Liver (tissue), 9 donors: ENCODE results near the gene KAT2A. TPM values are rescaled to one million over a fixed set of nuclear protein-coding genes. Genes with fewer than 3 reads are reported as not detected.

Experiments
- DNase-seq: peaks from one replicate; pipeline ENCODE4 v3.0.0-alpha.2; 2017; ENCODE audit warnings: low spot score
- H3K27ac ChIP-seq, 2 donors: one replicate each; pipeline ENCODE4 v1.7.0; 2013; ENCODE audit warnings: inconsistent platforms in 2 of 2, low read length in 2 of 2, control low read depth in 1 of 2, low read depth in 1 of 2, mild to moderate bottlenecking in 1 of 2
- H3K27me3 ChIP-seq, 4 donors: one replicate each; pipeline versions ENCODE4 v1.6.1 to v1.7.0; 2013; ENCODE audit warnings: low read length in 3 of 4, inconsistent platforms in 1 of 4, mild to moderate bottlenecking in 1 of 4, moderate library complexity in 1 of 4; ENCODE audit not compliant: control insufficient read depth in 4 of 4, insufficient read depth in 4 of 4
- H3K36me3 ChIP-seq, 4 donors: one replicate each; pipeline versions ENCODE4 v1.6.1 to v1.7.0; 2013; ENCODE audit warnings: low read length in 3 of 4, mild to moderate bottlenecking in 3 of 4, low read depth in 1 of 4, moderate library complexity in 1 of 4; ENCODE audit not compliant: control insufficient read depth in 4 of 4, insufficient read depth in 3 of 4
- H3K4me1 ChIP-seq, 4 donors: one replicate each; pipeline versions ENCODE4 v1.6.1 to v1.7.0; 2013; ENCODE audit warnings: low read length in 3 of 4, mild to moderate bottlenecking in 3 of 4, moderate library complexity in 1 of 4; ENCODE audit not compliant: control insufficient read depth in 4 of 4, insufficient read depth in 4 of 4
- H3K4me3 ChIP-seq, 3 donors: one replicate each; pipeline versions ENCODE4 v1.6.1 to v1.7.0; 2013; ENCODE audit warnings: low read length in 3 of 3, control low read depth in 1 of 3, low read depth in 1 of 3, mild to moderate bottlenecking in 1 of 3
- H3K9ac ChIP-seq, 2 donors: one replicate each; pipeline ENCODE4 v1.7.0; 2013; ENCODE audit warnings: low read length in 2 of 2, mild to moderate bottlenecking in 2 of 2, moderate library complexity in 2 of 2, control low read depth in 1 of 2, low read depth in 1 of 2
- H3K9me3 ChIP-seq, 4 donors: one replicate each; pipeline versions ENCODE4 v1.6.1 to v1.7.0; 2013; ENCODE audit warnings: low read length in 3 of 4; ENCODE audit not compliant: control insufficient read depth in 4 of 4
- GABPA ChIP-seq, 2 donors: IDR thresholded peaks in 1 of 2; conservative IDR thresholded peaks in 1 of 2; 2 replicates each; pipeline ENCODE4 v1.6.1; 2016; ENCODE audit warnings: antibody characterized with exemption in 2 of 2, mild to moderate bottlenecking in 1 of 2, moderate library complexity in 1 of 2
- HNF4A ChIP-seq, 2 donors: conservative IDR thresholded peaks; 2 replicates each; pipeline ENCODE4 v1.6.1; 2016; ENCODE audit warnings: antibody characterized with exemption in 2 of 2, mild to moderate bottlenecking in 2 of 2
- JUND ChIP-seq, 2 donors: IDR thresholded peaks; 2 replicates each; pipeline ENCODE4 v1.6.1; 2016; ENCODE audit warnings: antibody characterized with exemption in 2 of 2
- MAX ChIP-seq: IDR thresholded peaks from 2 replicates; pipeline ENCODE4 v1.6.1; 2016; ENCODE audit warnings: antibody characterized with exemption
- RAD21 ChIP-seq, 2 donors: IDR thresholded peaks; 2 replicates each; pipeline ENCODE4 v1.6.1; 2016; ENCODE audit warnings: antibody characterized with exemption in 2 of 2, mild to moderate bottlenecking in 2 of 2
- RXRA ChIP-seq, 2 donors: IDR thresholded peaks; 2 replicates each; pipeline ENCODE4 v1.6.1; 2017 to 2018; ENCODE audit warnings: antibody characterized with exemption in 2 of 2, mild to moderate bottlenecking in 1 of 2
- SP1 ChIP-seq: IDR thresholded peaks from 2 replicates; pipeline ENCODE4 v1.6.1; 2018; ENCODE audit warnings: antibody characterized with exemption, mild to moderate bottlenecking
- TAF1 ChIP-seq: conservative IDR thresholded peaks from 2 replicates; pipeline ENCODE4 v1.6.1; 2016; ENCODE audit warnings: antibody characterized with exemption, mild to moderate bottlenecking
- YY1 ChIP-seq: IDR thresholded peaks from 2 replicates; pipeline ENCODE4 v1.6.1; 2016; ENCODE audit warnings: antibody characterized with exemption, mild to moderate bottlenecking
- WGBS: extraction: QIAGEN DNeasy Blood & Tissue Kit; methylation state at CpG from one replicate; pipeline ENCODE4 v1.1.7; 2013; 5-methylcytosine and 5-hydroxymethylcytosine counted together
- polyA plus RNA-seq, 2 donors: library from polyadenylated mRNA; stranded (reverse) in 1 of 2; unstranded in 1 of 2; fragments of 200-250 nt in 1 of 2; fragments of >200 nt in 1 of 2; fragmentation: Nextera tagmentation in 1 of 2; extraction: Ambion mirVana in 1 of 2; gene quantifications; one replicate each; pipeline versions ENCODE4 v1.2.1 to v1.2.3, GENCODE V29; 2013 to 2015
- total RNA-seq, 2 donors: library from RNA; depleted of rRNA; stranded (reverse); fragments of >200 nt; gene quantifications; one replicate each; pipeline ENCODE4 v1.2.3, GENCODE V29; 2014
- TF ChIP-seq, protein P1 (sequence below): fragments of 150-350 bp; IDR thresholded peaks from 2 replicates; pipeline ENCODE4 v1.5.1; 2017; ENCODE audit warnings: improper control_type of control experiment, low read depth, low read length; ENCODE audit not compliant: missing input control
- TF ChIP-seq, protein P2 (sequence below): IDR thresholded peaks from 2 replicates; pipeline ENCODE4 v1.6.1; 2016; ENCODE audit warnings: antibody characterized with exemption, mild to moderate bottlenecking
- TF ChIP-seq, protein P3 (sequence below): IDR thresholded peaks from 2 replicates; pipeline ENCODE4 v1.6.1; 2016; ENCODE audit warnings: antibody characterized with exemption
- donor health status: healthy.
- donor health status: healthy.
- donor health status: healthy.
- donor health status: healthy.
- donor health status: healthy.

The KAT2A gene
- total and polyA plus RNA-seq, 4 donors, result 5.1 to 14.4 (median 9.6) TPM

- Histone ChIP-seq H3K9me3 (no peaks in the 10 kb centered on the region), H3K27me3 (no peaks in the 10 kb centered on the region), H3K36me3 (peaks cover 0 to 15% (median 7%) of the 10 kb centered on the region in 4 donors), H3K9ac (peak overlapping the region; percentile 4 to 52), H3K4me3 (no peak overlapping the region), H3K27ac (peak overlapping the region; percentile 81 to 84), H3K4me1 (peaks cover 11 to 42% (median 34%) of the 10 kb centered on the region in 4 donors)
- TF ChIP-seq, protein P1, sequence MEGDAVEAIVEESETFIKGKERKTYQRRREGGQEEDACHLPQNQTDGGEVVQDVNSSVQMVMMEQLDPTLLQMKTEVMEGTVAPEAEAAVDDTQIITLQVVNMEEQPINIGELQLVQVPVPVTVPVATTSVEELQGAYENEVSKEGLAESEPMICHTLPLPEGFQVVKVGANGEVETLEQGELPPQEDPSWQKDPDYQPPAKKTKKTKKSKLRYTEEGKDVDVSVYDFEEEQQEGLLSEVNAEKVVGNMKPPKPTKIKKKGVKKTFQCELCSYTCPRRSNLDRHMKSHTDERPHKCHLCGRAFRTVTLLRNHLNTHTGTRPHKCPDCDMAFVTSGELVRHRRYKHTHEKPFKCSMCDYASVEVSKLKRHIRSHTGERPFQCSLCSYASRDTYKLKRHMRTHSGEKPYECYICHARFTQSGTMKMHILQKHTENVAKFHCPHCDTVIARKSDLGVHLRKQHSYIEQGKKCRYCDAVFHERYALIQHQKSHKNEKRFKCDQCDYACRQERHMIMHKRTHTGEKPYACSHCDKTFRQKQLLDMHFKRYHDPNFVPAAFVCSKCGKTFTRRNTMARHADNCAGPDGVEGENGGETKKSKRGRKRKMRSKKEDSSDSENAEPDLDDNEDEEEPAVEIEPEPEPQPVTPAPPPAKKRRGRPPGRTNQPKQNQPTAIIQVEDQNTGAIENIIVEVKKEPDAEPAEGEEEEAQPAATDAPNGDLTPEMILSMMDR, result no peak
- TF ChIP-seq HNF4A (conservative IDR thresholded peaks at IDR 0.05) (no peak), RXRA (IDR thresholded peaks at IDR 0.05) (no peak), SP1 (no peak)
- TF ChIP-seq, protein P2, sequence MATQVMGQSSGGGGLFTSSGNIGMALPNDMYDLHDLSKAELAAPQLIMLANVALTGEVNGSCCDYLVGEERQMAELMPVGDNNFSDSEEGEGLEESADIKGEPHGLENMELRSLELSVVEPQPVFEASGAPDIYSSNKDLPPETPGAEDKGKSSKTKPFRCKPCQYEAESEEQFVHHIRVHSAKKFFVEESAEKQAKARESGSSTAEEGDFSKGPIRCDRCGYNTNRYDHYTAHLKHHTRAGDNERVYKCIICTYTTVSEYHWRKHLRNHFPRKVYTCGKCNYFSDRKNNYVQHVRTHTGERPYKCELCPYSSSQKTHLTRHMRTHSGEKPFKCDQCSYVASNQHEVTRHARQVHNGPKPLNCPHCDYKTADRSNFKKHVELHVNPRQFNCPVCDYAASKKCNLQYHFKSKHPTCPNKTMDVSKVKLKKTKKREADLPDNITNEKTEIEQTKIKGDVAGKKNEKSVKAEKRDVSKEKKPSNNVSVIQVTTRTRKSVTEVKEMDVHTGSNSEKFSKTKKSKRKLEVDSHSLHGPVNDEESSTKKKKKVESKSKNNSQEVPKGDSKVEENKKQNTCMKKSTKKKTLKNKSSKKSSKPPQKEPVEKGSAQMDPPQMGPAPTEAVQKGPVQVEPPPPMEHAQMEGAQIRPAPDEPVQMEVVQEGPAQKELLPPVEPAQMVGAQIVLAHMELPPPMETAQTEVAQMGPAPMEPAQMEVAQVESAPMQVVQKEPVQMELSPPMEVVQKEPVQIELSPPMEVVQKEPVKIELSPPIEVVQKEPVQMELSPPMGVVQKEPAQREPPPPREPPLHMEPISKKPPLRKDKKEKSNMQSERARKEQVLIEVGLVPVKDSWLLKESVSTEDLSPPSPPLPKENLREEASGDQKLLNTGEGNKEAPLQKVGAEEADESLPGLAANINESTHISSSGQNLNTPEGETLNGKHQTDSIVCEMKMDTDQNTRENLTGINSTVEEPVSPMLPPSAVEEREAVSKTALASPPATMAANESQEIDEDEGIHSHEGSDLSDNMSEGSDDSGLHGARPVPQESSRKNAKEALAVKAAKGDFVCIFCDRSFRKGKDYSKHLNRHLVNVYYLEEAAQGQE, result no peak
- TF ChIP-seq, protein P3, sequence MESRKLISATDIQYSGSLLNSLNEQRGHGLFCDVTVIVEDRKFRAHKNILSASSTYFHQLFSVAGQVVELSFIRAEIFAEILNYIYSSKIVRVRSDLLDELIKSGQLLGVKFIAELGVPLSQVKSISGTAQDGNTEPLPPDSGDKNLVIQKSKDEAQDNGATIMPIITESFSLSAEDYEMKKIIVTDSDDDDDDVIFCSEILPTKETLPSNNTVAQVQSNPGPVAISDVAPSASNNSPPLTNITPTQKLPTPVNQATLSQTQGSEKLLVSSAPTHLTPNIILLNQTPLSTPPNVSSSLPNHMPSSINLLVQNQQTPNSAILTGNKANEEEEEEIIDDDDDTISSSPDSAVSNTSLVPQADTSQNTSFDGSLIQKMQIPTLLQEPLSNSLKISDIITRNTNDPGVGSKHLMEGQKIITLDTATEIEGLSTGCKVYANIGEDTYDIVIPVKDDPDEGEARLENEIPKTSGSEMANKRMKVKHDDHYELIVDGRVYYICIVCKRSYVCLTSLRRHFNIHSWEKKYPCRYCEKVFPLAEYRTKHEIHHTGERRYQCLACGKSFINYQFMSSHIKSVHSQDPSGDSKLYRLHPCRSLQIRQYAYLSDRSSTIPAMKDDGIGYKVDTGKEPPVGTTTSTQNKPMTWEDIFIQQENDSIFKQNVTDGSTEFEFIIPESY, result no peak
- WGBS, result 93% methylated on average over 28 of the region's 28 CpGs
- DNase-seq, result no peak
These were observed 7.7 kb downstream of the KAT2A start for GRCh38 chr17:42113293-42114069.

DNA sequence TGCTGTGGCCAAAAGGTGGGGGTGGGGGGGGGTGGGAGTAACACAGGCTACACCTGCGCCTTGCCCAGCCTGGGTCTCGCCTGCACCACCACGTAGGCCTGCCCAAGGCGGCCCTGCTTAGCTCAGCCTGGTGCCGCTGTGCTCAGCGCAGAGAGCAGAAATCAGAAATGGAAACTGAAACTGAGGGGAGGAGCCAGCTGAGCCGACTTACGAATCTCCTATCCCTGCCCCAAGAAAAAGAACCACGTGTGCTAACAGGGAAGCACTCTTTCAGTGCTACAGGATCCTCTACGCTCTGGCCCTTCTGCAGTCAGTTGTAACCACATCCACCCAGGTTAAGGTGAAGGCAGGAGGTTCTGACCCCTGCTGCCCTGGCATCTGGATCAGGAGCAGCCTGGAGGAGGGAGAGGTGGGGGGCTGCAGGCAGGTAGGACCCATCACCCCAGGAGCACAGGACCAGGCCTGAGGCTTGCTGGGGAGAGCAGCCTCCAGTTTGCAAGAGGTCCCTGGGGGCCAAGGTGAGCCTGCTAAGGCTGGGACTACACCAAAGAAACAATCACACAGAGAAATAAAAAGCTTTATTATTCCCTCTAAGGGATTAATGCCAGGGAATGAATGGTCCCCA lies 8.5 kb downstream of the KAT2A start, which contains the start of gene DHX58:
DHX58 (minus strand) TSS at position 163 of the 625 bp plus-strand sequence. CDS start 822 bp downstream, outside the sequence.
- Histone ChIP-seq H3K9me3 (no peaks in the 10 kb centered on the region), H3K9ac (peak within 1 kb of the TSS; percentile 61 to 88), H3K4me1 (peaks cover 11 to 42% (median 34%) of the 10 kb centered on the region in 4 donors), H3K27ac (peak within 1 kb of the TSS; percentile 81 to 84), H3K36me3 (peaks cover 3 to 14% (median 7%) of the 10 kb centered on the region in 4 donors), H3K27me3 (no peaks in the 10 kb centered on the region), H3K4me3 (peak within 1 kb of the TSS; percentile 64 to 76 (median 68))
- peak; percentile 59 for DNase-seq
- under 1% methylated on average over 10 of the region's 10 CpGs for WGBS
- TF ChIP-seq HNF4A (conservative IDR thresholded peaks at IDR 0.05) (peak; percentile 17 to 19), YY1 (peak; percentile 62), RAD21 (IDR thresholded peaks at IDR 0.05) (peak in 1 of 2 donors; percentile 51), JUND (IDR thresholded peaks at IDR 0.05) (no peak), GABPA (IDR thresholded peaks at IDR 0.05 in 1 of 2, conservative IDR thresholded peaks at IDR 0.05 in 1 of 2) (no peak), SP1 (peak; percentile 57), MAX (peak; percentile 39), TAF1 (peak; percentile 39), RXRA (IDR thresholded peaks at IDR 0.05) (peak; percentile 6 to 21)
- TF ChIP-seq, protein P2, result peak; percentile 62
